ENCODE measurements around the gene PRKCZ. TPM values are rescaled to one million over a fixed set of nuclear protein-coding genes. Genes with fewer than 3 reads are reported as not detected.

PRKCZ gene
- total RNA-seq, 2 experiments from 2014 or later = 6.8 to 12.8 TPM

- Mint-ChIP-seq H3K27me3 (no peaks in the 10 kb centered on the region), H3K9me3 (ENCODE audit: low read depth) (no peaks in the 10 kb centered on the region), H3K4me3 (no peak overlapping the region), H3K36me3 (peaks cover 1% of the 10 kb centered on the region), H3K4me1 (peaks cover 32% of the 10 kb centered on the region), H3K27ac (no peak overlapping the region)
- no peak for DNase-seq
- CTCF ChIA-PET = interaction anchor here (0.9 to 8.0 kb wide), 20 partner anchors 17 to 390 kb away, joined by 3 to 217 read pairs (median 7); partner anchors contain the start of genes MORN1, PEX10 and RER1
- ATAC-seq = no peak
Measured at GRCh38 chr1:2195785-2196184, 145.6 kb downstream of the PRKCZ start.

GRCh38 chr1:2196901-2197638, 146.9 kb downstream of the PRKCZ start:
- Mint-ChIP-seq H3K27ac (no peak overlapping the region), H3K9me3 (ENCODE audit: low read depth) (no peaks in the 10 kb centered on the region), H3K36me3 (no peaks in the 10 kb centered on the region), H3K27me3 (no peaks in the 10 kb centered on the region), H3K4me1 (peaks cover 32% of the 10 kb centered on the region), H3K4me3 (no peak overlapping the region)
- ATAC-seq (no peak), DNase-seq (no peak)
- CTCF ChIA-PET = interaction anchor here (4.4 to 8.0 kb wide), 2 partner anchors 185 to 194 kb away, joined by 41 to 217 read pairs; partner anchors contain the start of genes MORN1 and RER1

- peaks cover 30% of the 10 kb centered on the region for H3K4me1 Mint-ChIP-seq
- H3K4me3 Mint-ChIP-seq = no peak overlapping the region
- CTCF ChIA-PET = interaction anchor here (3.0 to 8.0 kb wide), 2 partner anchors 118 to 184 kb away, joined by 21 to 217 read pairs; no protein-coding TSS in a partner anchor
- peak overlapping the region; percentile 80 for H3K27ac Mint-ChIP-seq
- H3K36me3 Mint-ChIP-seq = no peaks in the 10 kb centered on the region
- ATAC-seq (no peak), DNase-seq (no peak)
- no peaks in the 10 kb centered on the region for H3K9me3 Mint-ChIP-seq (ENCODE audit: low read depth)
- H3K27me3 Mint-ChIP-seq = no peaks in the 10 kb centered on the region
Measured at GRCh38 chr1:2197707-2198165, 147.5 kb downstream of the PRKCZ start.

- H3K9me3 Mint-ChIP-seq (ENCODE audit: low read depth) = no peaks in the 10 kb centered on the region
- no peak overlapping the region for H3K4me3 Mint-ChIP-seq
- no peaks in the 10 kb centered on the region for H3K36me3 Mint-ChIP-seq
- H3K4me1 Mint-ChIP-seq = peaks cover 28% of the 10 kb centered on the region
- no peaks in the 10 kb centered on the region for H3K27me3 Mint-ChIP-seq
- H3K27ac Mint-ChIP-seq = peak overlapping the region; percentile 80
- DNase-seq = no peak
- ATAC-seq = no peak
- CTCF ChIA-PET = interaction anchor here (0.8 to 8.0 kb wide), 8 partner anchors 24 to 193 kb away, joined by 3 to 217 read pairs (median 4); partner anchors contain the start of genes MORN1 and RER1
Measured at GRCh38 chr1:2198571-2198970, 148.4 kb downstream of the PRKCZ start.

GRCh38 chr1:2199042-2199810, 149.0 kb downstream of the PRKCZ start:
- peak; percentile 70 for ATAC-seq
- Mint-ChIP-seq H3K4me3 (peak overlapping the region; percentile 85), H3K9me3 (ENCODE audit: low read depth) (no peaks in the 10 kb centered on the region)

GRCh38 chr1:2200308-2200943, 150.2 kb downstream of the PRKCZ start:
- H3K4me1 Mint-ChIP-seq = peaks cover 29% of the 10 kb centered on the region
- H3K4me3 Mint-ChIP-seq = no peak overlapping the region
- DNase-seq (no peak), ATAC-seq (no peak)
- CTCF ChIA-PET = interaction anchor here (1.7 to 8.0 kb wide), 3 partner anchors 115 to 191 kb away, joined by 8 to 217 read pairs (median 21); partner anchors contain the start of genes MORN1 and RER1
- H3K27ac Mint-ChIP-seq = no peak overlapping the region
- H3K9me3 Mint-ChIP-seq (ENCODE audit: low read depth) = no peaks in the 10 kb centered on the region
- no peaks in the 10 kb centered on the region for H3K36me3 Mint-ChIP-seq
- no peaks in the 10 kb centered on the region for H3K27me3 Mint-ChIP-seq

More at GRCh38 chr1:2199042-2199810, 149.0 kb downstream of the PRKCZ start:
- DNase-seq = peak; percentile 94
- no peaks in the 10 kb centered on the region for H3K36me3 Mint-ChIP-seq
- peak overlapping the region; percentile 80 for H3K27ac Mint-ChIP-seq
- CTCF ChIA-PET = interaction anchor here (0.8 to 8.0 kb wide), 10 partner anchors 25 to 192 kb away, joined by 3 to 217 read pairs (median 3); partner anchors contain the start of genes MORN1 and RER1
- H3K27me3 Mint-ChIP-seq = no peaks in the 10 kb centered on the region
- peaks cover 30% of the 10 kb centered on the region for H3K4me1 Mint-ChIP-seq

- no peaks in the 10 kb centered on the region for H3K27me3 Mint-ChIP-seq
- no peak for DNase-seq
Measured at GRCh38 chr1:2201062-2201461, 150.9 kb downstream of the PRKCZ start.

GRCh38 chr1:2202008-2202575, 151.9 kb downstream of the PRKCZ start:
- CTCF ChIA-PET = interaction anchor here (0.7 to 2.0 kb wide), 5 partner anchors 33 to 345 kb away, joined by 3 to 6 read pairs (median 4); no protein-coding TSS in a partner anchor
- Mint-ChIP-seq H3K4me1 (peaks cover 31% of the 10 kb centered on the region), H3K27me3 (no peaks in the 10 kb centered on the region), H3K36me3 (no peaks in the 10 kb centered on the region), H3K9me3 (ENCODE audit: low read depth) (no peaks in the 10 kb centered on the region), H3K27ac (no peak overlapping the region), H3K4me3 (no peak overlapping the region)
- no peak for ATAC-seq
- DNase-seq = no peak

More at GRCh38 chr1:2201062-2201461, 150.9 kb downstream of the PRKCZ start:
- Mint-ChIP-seq H3K27ac (no peak overlapping the region), H3K4me3 (no peak overlapping the region), H3K36me3 (no peaks in the 10 kb centered on the region), H3K9me3 (ENCODE audit: low read depth) (no peaks in the 10 kb centered on the region), H3K4me1 (peaks cover 30% of the 10 kb centered on the region)
- ATAC-seq = no peak
- CTCF ChIA-PET = interaction anchor here (8.0 kb wide), 1 partner anchor 181 kb away, joined by 217 read pairs; no protein-coding TSS in a partner anchor

GRCh38 chr1:2202843-2203601, 152.8 kb downstream of the PRKCZ start:
- Mint-ChIP-seq H3K4me1 (peaks cover 28% of the 10 kb centered on the region), H3K9me3 (ENCODE audit: low read depth) (no peaks in the 10 kb centered on the region), H3K27ac (no peak overlapping the region), H3K27me3 (no peaks in the 10 kb centered on the region), H3K4me3 (no peak overlapping the region), H3K36me3 (no peaks in the 10 kb centered on the region)
- no peak for DNase-seq
- ATAC-seq = no peak
- CTCF ChIA-PET = interaction anchor here (1.0 to 2.0 kb wide), 6 partner anchors 8 to 345 kb away, joined by 3 to 8 read pairs (median 4); partner anchors contain the start of gene FAAP20

- Mint-ChIP-seq H3K9me3 (ENCODE audit: low read depth) (no peaks in the 10 kb centered on the region), H3K4me1 (peaks cover 21% of the 10 kb centered on the region), H3K4me3 (no peak overlapping the region), H3K36me3 (no peaks in the 10 kb centered on the region), H3K27me3 (no peaks in the 10 kb centered on the region), H3K27ac (no peak overlapping the region)
- ATAC-seq (no peak), DNase-seq (no peak)
- CTCF ChIA-PET = interaction anchor here (1.2 to 2.0 kb wide), 5 partner anchors 9 to 188 kb away, joined by 3 to 8 read pairs (median 5); partner anchors contain the start of genes FAAP20, MORN1 and RER1
Measured at GRCh38 chr1:2203671-2204414, 153.6 kb downstream of the PRKCZ start.

- CTCF ChIA-PET = interaction anchor here (1.2 to 1.6 kb wide), 5 partner anchors 10 to 187 kb away, joined by 3 to 8 read pairs (median 5); partner anchors contain the start of genes FAAP20, MORN1 and RER1
Measured at GRCh38 chr1:2204415-2205190, 154.4 kb downstream of the PRKCZ start.

More at GRCh38 chr1:2204415-2205190, 154.4 kb downstream of the PRKCZ start:
- Mint-ChIP-seq H3K27me3 (no peaks in the 10 kb centered on the region), H3K4me1 (peaks cover 13% of the 10 kb centered on the region), H3K4me3 (no peak overlapping the region), H3K36me3 (no peaks in the 10 kb centered on the region), H3K27ac (no peak overlapping the region), H3K9me3 (ENCODE audit: low read depth) (no peaks in the 10 kb centered on the region)
- no peak for DNase-seq
- ATAC-seq = peak; percentile 46
